Measurements from ENCODE around the gene EDC4.
"Not testable (repeated sequence)": the region's sequence is repeated elsewhere in the genome, so short reads cannot be mapped to it uniquely, and the experiment has no call there.

Gene EDC4

DNA sequence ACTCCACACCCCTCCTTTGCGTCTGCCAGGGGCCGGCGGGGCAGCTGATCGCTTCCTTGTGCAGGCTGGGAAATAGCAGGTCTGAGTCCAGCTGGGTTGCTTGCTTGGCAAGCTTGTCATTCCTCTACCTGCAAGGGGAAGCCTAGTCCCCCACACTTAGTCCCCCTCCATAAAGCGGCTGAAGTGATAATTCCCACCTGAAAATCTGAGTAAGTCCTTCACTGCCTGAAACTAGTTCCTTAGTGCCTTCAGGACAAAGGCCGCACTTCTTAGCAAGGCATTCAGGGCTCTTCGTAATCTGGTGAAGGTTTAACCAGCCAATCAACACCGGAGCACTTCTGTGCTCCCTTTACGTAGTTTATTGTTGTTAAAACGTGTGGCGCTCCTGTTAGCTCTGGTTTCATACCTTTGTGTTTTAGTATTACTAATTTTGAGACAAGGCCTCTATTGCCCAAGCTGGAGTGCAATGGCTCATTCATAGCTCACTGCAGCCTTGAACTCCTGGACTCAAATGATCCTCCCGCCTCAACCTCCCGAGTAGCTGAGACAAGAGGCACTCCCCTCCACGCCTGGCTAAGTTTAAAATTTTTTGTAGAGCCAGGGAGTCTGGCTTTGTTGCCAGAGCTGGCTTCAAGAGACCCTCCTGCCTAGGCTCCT lies 21.0 kb downstream of the EDC4 start:
- DNase-seq (ENCODE audit: insufficient read length, low spot score), result no peak
- no peak for FAIRE-seq

DNA sequence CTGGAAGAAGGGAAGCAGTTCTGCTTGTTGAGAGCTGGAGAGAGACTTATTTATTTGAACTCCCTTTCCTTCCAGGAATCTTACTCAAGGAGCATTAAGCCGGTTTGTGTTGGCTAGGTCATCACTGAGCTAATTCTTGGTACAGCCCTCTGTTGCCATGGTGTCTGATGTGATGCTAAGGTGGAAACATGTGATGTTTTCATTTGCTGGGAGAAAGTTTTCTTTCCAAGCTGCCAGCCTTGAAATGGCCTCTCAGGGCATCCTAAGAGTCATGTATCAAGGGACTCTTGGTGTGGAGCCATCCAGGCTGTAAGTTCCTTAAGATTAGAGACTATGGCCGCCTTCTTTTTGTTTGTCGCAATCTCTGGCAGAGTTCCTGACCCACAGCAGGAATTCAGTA lies 24.4 kb downstream of the EDC4 start:
- no peak for FAIRE-seq

DNA sequence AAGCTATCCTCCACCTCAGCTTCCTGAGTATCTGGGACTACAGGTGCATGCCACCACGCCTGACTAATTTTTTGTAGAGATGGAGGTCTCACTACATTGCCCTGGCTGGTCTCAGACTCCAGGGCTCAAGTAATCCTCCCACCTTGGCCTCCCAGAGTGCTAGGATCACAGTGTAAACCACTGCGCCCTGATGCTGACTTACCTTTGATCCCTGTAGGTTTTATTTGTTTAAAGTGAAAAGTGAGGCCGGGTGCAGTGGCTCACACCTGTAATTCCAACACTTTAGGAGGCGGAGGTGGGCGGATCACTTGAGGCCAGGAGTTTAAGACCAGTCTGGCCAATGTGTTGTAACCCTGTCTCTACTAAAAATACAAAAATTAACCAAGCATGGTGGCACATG lies 28.9 kb downstream of the EDC4 start:
- FAIRE-seq (no peak), DNase-seq (ENCODE audit: insufficient read length, low spot score) (no peak)

More for the DNA sequence above, 24.4 kb downstream of the EDC4 start:
- DNase-seq (ENCODE audit: insufficient read length, low spot score), result no peak

DNA sequence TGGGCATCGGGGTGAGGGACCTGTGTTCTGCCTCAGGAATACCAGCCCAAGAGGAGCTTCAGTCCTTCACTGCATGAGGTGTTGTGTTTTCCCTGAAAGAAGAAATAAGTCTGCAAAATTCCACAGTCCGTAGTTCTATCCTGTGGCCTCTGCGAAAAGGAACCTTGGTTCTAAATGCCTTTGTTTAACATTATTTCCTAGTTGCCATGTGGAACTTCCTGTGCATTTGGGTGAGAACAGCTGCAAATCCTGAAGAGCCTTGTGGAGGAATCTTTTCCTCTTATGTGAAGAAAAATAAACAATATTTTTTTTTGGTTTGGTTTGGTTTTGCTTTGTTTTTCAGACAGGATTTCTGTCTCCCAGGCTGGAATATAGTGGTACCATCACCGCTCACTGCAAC lies 30.0 kb downstream of the EDC4 start:
- FAIRE-seq (no peak), DNase-seq (ENCODE audit: insufficient read length, low spot score) (no peak)

GRCh38 chr16:67907397-67908180 lies 34.7 kb downstream of the EDC4 start:
- DNase-seq (ENCODE audit: insufficient read length, low spot score) (no peak), FAIRE-seq (no peak)

DNA sequence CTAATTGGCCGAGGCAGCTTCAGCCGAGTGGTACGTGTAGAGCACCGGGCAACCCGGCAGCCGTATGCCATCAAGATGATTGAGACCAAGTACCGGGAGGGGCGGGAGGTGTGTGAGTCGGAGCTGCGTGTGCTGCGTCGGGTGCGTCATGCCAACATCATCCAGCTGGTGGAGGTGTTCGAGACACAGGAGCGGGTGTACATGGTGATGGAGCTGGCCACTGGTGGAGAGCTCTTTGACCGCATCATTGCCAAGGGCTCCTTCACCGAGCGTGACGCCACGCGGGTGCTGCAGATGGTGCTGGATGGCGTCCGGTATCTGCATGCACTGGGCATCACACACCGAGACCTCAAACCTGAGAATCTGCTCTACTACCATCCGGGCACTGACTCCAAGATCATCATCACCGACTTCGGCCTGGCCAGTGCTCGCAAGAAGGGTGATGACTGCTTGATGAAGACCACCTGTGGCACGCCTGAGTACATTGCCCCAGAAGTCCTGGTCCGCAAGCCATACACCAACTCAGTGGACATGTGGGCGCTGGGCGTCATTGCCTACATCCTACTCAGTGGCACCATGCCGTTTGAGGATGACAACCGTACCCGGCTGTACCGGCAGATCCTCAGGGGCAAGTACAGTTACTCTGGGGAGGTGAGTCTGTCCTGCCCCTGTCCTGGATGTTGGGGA lies 36.3 kb downstream of the EDC4 start:
- peak; percentile 57 for FAIRE-seq
- no peak for DNase-seq (ENCODE audit: insufficient read length, low spot score)

- no peak for FAIRE-seq
- DNase-seq (ENCODE audit: insufficient read length, low spot score), result peak; percentile 43
Observed at GRCh38 chr16:67910158-67910557, 37.3 kb downstream of the EDC4 start.

DNA sequence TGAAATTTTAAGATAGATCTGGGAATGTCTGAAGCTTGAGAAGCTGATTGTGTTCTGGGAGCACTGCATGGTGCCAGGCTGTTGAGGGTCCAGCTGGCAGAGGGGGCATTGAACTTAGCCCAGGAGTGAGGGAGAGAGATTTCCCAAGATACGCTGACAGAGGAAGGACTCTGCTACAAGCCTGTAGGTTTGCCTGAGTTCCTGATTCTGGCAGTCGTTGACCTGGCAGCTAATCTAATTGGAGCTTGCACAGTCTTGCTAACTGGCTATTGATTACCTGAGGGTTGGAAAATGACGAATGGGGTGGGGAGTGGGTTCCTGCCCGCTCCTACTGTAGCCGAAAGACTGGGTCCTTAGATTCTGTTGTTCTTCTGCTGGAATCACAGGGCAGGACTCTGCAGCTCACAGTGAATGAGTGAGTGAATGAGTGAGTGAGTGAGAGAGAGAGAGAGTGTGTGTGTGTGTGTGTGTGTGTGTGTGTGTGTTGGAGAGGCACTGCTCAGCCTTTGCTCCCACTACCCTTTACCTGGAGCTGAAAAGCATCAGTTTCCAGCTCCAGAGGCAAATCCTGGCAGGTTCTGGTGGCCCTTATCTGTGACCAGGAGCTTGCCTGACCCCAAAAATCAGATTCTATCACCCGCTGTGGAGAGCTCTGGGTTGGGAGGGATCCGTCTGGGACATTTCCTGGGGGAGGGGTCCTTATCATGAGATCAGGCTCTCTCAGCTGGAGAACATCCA lies 42.1 kb downstream of the EDC4 start:
- no peak for DNase-seq (ENCODE audit: insufficient read length, low spot score)
- FAIRE-seq, result no peak

DNA sequence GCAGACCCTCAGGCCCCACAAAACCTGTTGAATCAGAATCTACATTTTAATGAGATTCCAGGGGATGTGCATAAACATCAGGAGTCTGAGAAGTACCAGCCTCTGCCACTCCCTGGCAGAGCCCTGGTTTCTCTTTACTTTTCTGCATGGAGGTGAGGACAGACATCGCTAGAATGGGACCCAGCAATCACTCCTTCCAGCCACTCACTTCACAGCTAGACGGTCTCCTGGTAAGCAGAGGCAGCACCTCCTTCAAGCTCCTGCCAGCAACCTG lies 42.6 kb downstream of the EDC4 start:
- not testable (repeated sequence) for DNase-seq (ENCODE audit: insufficient read length, low spot score); FAIRE-seq

DNA sequence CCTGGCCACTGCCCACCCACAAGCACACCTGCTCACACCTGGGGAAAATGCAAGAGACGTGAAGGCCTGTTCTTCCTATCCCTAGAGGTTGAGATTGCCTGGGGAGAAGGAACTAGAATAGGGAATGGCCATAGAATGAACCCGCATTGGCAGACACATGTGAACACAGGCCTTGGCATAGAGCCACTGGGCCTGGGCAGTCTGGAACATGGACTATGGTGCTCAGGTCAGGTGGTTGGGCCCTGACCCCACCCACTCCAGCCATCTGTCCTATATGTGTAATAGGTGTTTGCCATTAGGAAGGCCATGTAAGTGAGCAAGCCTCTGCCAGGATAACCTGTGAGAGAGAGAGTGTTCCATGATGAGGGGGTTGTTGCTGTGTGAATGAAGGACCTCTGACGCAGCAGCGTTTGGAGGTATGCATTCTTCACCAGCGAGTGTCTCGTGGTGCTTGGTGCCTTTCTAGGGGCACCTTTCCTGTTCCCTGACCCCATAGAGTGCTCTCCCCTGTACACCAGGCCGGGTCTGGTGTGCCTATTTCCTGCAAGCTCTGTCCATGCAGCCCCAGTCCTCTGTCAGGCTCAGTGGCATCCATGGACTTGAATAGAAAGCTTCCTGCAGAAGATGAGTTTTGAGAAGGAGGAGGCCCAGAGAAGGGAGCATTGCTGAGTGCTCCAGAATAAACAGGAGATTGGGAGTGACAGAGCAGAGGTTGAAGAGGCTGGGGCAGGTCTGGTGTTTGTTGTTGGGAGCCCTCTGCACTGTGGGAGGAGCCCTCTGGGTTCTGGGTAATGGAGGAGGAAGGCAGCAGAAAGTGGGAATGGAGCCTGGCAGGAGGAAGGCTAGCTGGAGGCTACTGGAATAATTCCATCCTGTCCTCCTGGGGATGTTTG lies 43.2 kb downstream of the EDC4 start:
- FAIRE-seq (no peak), DNase-seq (ENCODE audit: insufficient read length, low spot score) (no peak)

DNA sequence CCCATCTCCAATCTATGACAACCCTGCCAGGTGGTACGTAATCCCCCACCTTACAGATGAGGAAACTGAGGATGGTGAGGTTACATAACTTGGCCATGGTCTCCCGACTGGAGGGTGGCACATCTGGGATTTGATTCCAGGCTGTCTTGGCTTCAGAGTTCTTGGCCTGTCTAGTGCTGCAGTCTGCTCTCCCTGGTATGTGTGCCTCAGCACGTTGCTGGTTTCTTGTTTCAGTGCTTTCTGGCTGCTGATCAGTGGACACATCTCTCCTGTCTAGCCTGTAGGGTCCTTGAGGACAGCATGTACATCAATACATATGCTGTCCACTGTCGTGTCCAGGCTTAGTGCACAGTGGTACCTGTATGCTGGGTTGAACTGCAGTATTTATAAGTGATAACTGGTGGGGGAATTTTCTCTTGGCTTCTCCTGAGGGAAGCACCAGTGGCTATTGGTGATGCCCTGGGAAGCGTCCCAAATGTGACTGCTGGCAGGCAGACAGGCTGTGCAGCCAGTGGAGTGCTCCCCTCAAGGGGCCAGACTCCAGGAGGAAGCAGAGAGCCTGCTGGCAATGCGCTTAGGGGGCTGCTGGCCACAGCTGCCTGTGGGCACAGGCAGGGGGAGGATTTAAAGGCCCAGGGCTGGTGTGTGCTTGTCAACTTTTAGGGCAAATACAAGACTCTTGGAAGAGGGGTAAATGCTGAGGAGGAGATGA lies 44.4 kb downstream of the EDC4 start:
- no peak for DNase-seq (ENCODE audit: insufficient read length, low spot score)

GRCh38 chr16:67917852-67918236 lies 45.0 kb downstream of the EDC4 start:
- FAIRE-seq, result no peak
- DNase-seq (ENCODE audit: insufficient read length, low spot score), result peak; percentile 93

More for the DNA sequence above, 44.4 kb downstream of the EDC4 start:
- FAIRE-seq, result peak; percentile 90

DNA sequence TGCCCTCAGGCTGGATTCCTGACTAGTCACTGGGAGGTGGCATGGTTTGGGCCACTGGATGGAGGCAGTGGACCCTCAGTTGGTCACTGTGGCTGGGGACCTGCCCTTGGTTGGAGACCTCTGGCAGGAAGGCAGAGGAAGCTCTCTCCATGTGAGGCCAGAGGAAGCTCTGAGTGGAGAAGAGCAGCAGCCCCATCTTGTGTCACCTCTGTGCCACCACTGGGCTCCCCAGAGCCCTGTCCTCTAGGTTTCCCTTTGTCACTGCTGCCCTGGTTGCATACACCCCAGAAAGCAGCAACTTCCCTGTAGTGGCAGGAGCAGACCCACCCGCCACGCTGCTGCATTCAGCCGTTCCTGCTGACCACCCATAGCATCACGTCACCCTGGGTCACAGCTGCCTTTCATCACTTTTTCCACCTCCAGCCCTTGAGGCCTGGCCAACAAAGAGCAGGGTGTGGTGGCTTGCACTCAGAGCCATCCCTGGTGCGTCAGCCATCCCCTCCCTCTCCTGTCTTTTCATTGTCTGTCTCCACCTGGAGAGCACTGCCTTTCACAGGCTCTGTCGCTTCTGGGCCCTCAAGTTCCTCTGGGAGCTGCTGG lies 46.9 kb downstream of the EDC4 start:
- DNase-seq (ENCODE audit: insufficient read length, low spot score) (no peak), FAIRE-seq (no peak)

- DNase-seq (ENCODE audit: insufficient read length, low spot score) (no peak), FAIRE-seq (no peak)
Observed at GRCh38 chr16:67922221-67922620, 49.4 kb downstream of the EDC4 start.

GRCh38 chr16:67922740-67923139 lies 49.9 kb downstream of the EDC4 start:
- no peak for DNase-seq (ENCODE audit: insufficient read length, low spot score)
- no peak for FAIRE-seq

DNA sequence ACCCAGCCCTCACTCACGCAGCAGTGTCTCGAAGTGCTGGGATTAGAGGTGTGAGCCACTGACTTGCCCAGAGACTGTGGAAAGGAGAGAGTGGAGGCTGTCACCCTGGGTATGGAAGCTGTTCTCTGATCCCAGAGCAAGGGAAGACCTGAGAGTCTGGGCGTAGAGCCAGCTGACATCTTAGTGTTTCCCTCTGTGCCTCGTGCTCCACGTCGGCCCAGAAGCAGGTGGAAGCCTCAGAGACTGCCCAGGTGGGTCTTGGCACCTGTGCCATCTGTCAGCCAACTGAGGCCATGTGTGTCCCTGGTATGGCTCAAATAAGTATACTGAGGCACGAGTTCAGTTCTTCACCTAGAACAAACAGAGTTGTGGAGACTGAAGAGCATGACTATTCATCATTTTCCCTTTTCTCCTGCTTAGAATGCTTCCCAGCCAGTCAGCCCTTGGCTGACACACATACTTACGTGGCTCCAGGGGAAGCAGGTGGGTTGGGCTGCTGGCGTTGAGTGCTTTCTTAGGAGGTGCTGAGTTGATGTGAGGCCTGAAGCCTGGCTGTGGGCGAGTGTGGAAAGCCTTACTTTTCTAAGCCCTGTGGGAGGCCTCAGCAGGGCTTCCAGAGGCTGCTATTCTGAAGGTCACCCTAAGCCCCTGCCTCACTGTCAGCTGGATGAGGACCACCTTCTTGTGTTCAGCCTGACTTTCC lies 50.7 kb downstream of the EDC4 start:
- DNase-seq (ENCODE audit: insufficient read length, low spot score), result no peak

GRCh38 chr16:67924140-67924906 lies 51.5 kb downstream of the EDC4 start:
- DNase-seq (ENCODE audit: insufficient read length, low spot score), result no peak
- no peak for FAIRE-seq

More for the DNA sequence above, 50.7 kb downstream of the EDC4 start:
- no peak for FAIRE-seq

- FAIRE-seq (no peak), DNase-seq (ENCODE audit: insufficient read length, low spot score) (no peak)
Observed at GRCh38 chr16:67926181-67926750, 53.4 kb downstream of the EDC4 start.
